GM23338 (cell line): ENCODE measurements around the gene SNAP47.

Experiments
- CREB1 ChIP-seq: fragments of 250-450 bp; sonication (Bioruptor Pico); IDR thresholded peaks from 2 replicates; pipeline ENCODE4 v1.5.0; 2020; ENCODE audit warnings: low read depth, mild to moderate bottlenecking, moderate library complexity
- CTCF ChIP-seq, 2 experiments: fragments of 200-600 bp in 1 of 2; sonication (generic) in 1 of 2; conservative IDR thresholded peaks; 2 replicates each; pipeline versions ENCODE4 v1.5.1 to v1.6.1; 2016 to 2017; ENCODE audit warnings: antibody characterized with exemption in 2 of 2, low read depth in 2 of 2, mild to moderate bottlenecking in 2 of 2, moderate library complexity in 1 of 2
- ETS1 ChIP-seq: IDR thresholded peaks from 2 replicates; pipeline ENCODE4 v1.6.1; 2016; ENCODE audit warnings: antibody characterized with exemption
- EZH2 ChIP-seq: fragments of 200-600 bp; sonication (generic); IDR thresholded peaks from one replicate; pipeline ENCODE4 v1.8.0; 2017; ENCODE audit warnings: antibody characterized with exemption, mild to moderate bottlenecking, low read depth; ENCODE audit not compliant: unreplicated experiment
- REST ChIP-seq: IDR thresholded peaks from one replicate; pipeline ENCODE4 v1.6.1; 2018; ENCODE audit warnings: antibody characterized with exemption; ENCODE audit not compliant: unreplicated experiment

- no peak for TF ChIP-seq CTCF (conservative IDR thresholded peaks at IDR 0.05; ENCODE audit: low read depth in 2 of 2)
- TF ChIP-seq ETS1: no peak
- no peak for TF ChIP-seq EZH2
- TF ChIP-seq CREB1 (CRISPR knock-in tag): no peak
- no peak for TF ChIP-seq REST
Observed at GRCh38 chr1:227779685-227780084, 44.5 kb downstream of the SNAP47 start.
